Measurements from ENCODE around the gene CDK19.

- TF ChIP-seq CTCF (IDR thresholded peaks at IDR 0.05) (no peak), ZFX (IDR thresholded peaks at IDR 0.05; ENCODE audit: borderline replicate concordance) (no peak)
These were observed 83.4 kb downstream of the CDK19 start for GRCh38 chr6:110731898-110732297.

Measured in 22Rv1 (cell line).